ENCODE results near the gene LENG9. TPM values are rescaled to one million over a fixed set of nuclear protein-coding genes. Genes with fewer than 3 reads are reported as not detected.
A peak's percentile ranks its signal among the peaks of the same experiment; 100 is the strongest.

The LENG9 gene
- total RNA-seq, 1 donor from 2014 or later: 15.0 TPM

DNA sequence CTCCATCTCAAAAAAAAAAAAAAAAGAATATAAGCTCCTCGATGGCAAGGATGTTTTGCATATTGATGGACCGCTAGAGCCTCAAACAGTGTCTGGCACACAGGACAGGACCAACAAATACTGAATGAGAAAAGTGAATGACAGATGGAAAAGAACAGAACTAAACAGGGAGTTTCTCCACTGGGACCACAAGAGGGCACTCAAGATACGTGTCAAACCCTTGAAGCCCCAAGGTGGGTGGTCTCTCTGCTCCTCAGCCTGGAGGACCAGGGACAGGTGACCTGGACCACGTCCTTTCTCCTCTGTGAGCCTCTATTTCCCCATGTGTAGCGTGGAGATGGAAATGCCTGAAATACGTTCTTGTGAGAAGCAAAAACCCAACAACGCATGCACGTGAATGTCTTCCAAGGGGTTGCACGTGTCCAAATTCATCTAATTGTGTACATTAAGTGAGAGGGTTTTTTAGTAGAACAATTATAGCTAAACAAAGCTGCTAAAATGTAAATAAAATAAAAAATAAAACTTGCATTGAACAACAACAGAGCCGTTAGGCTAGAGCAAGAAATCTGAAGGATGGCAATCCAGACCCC, 15.2 kb upstream of the LENG9 start:
- H3K4me3 ChIP-seq (ENCODE audit: low read depth, low read length): no peak overlapping the region
- no peak for FAIRE-seq
- H3K27me3 ChIP-seq (ENCODE audit: control insufficient read depth, insufficient read depth, low read length): no peaks in the 10 kb centered on the region
- DNase-seq (ENCODE audit: low read depth): peak; percentile 36
- TF ChIP-seq, protein P1, sequence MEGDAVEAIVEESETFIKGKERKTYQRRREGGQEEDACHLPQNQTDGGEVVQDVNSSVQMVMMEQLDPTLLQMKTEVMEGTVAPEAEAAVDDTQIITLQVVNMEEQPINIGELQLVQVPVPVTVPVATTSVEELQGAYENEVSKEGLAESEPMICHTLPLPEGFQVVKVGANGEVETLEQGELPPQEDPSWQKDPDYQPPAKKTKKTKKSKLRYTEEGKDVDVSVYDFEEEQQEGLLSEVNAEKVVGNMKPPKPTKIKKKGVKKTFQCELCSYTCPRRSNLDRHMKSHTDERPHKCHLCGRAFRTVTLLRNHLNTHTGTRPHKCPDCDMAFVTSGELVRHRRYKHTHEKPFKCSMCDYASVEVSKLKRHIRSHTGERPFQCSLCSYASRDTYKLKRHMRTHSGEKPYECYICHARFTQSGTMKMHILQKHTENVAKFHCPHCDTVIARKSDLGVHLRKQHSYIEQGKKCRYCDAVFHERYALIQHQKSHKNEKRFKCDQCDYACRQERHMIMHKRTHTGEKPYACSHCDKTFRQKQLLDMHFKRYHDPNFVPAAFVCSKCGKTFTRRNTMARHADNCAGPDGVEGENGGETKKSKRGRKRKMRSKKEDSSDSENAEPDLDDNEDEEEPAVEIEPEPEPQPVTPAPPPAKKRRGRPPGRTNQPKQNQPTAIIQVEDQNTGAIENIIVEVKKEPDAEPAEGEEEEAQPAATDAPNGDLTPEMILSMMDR (IDR thresholded peaks at IDR 0.05; ENCODE audit: insufficient read depth, low read length, severe bottlenecking): peak; percentile 75
- H3K36me3 ChIP-seq (ENCODE audit: control insufficient read depth, insufficient read depth, low read length): no peaks in the 10 kb centered on the region

DNA sequence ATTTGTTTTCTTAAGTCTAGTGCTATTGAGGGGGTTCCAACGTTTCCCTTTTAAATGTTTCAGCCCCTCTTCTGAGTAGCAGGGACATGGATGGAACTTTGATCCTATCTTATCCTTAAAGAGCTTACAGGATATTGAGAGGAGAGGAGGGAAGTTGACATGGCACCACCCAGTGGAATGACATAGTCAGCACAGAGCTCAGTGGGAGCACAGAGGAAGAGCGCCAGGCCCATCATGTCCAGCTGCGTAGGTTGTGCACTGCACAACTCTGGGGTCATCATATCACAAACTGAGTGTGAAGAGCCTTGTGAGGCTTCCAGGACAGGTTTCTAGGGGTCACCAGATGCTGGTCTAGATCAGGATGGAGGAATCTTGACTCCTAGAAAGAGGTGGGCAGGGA, 14.1 kb upstream of the LENG9 start:
- FAIRE-seq (no peak), DNase-seq (ENCODE audit: low read depth) (no peak)
- TF ChIP-seq, protein P1 (IDR thresholded peaks at IDR 0.05; ENCODE audit: insufficient read depth, low read length, severe bottlenecking): no peak
- no peaks in the 10 kb centered on the region for H3K27me3 ChIP-seq (ENCODE audit: control insufficient read depth, insufficient read depth, low read length)
- no peaks in the 10 kb centered on the region for H3K36me3 ChIP-seq (ENCODE audit: control insufficient read depth, insufficient read depth, low read length)
- H3K4me3 ChIP-seq (ENCODE audit: low read depth, low read length): no peak overlapping the region

DNA sequence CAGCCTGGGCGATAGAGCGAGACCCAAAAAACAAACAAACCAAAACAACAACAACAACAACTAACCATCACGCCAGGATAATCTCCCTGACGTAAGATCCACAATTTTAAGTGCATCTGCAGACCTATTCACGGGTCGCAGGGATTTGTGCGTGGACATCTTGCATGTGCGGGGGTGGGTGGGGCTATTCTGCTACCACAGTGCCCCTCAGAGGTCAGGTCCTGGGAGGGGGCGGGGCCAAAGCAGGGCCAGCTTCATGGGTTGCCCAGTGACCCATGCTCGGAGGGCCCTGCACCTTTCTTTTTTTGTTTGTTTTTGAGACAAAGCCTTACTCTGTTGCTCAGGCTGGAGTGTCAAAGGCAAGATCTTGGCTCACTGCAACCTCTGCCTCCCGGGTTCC, 12.1 kb upstream of the LENG9 start:
- H3K27me3 ChIP-seq (ENCODE audit: control insufficient read depth, insufficient read depth, low read length): no peaks in the 10 kb centered on the region
- TF ChIP-seq, protein P1 (IDR thresholded peaks at IDR 0.05; ENCODE audit: insufficient read depth, low read length, severe bottlenecking): no peak
- H3K4me3 ChIP-seq (ENCODE audit: low read depth, low read length): no peak overlapping the region
- FAIRE-seq (no peak), DNase-seq (ENCODE audit: low read depth) (no peak)
- H3K36me3 ChIP-seq (ENCODE audit: control insufficient read depth, insufficient read depth, low read length): no peaks in the 10 kb centered on the region

DNA sequence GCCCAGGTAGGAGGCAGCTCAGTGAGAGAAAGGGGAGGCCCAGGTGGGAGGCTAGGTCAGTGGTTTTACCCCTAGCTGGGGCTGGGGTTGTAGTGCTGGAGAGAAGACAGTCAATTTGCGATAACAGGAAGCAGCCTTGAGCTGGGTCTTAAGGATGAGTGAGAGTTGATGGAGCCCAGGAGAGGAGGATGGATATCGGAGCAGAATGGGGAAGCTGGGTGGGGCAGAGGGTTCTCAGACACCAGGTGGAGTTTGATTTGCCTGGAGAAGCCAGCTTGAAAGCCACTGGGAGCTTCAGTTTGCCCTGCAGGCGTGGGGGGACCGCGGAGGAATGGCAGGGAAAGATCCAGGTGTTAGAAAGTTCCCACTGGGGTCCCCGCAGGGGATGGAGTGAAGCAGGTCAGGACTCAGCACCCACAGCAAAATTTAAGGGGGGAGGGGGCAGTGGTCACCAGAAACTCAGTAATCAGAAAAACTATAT, 10.4 kb upstream of the LENG9 start:
- H3K27me3 ChIP-seq (ENCODE audit: control insufficient read depth, insufficient read depth, low read length): no peaks in the 10 kb centered on the region
- TF ChIP-seq, protein P1 (IDR thresholded peaks at IDR 0.05; ENCODE audit: insufficient read depth, low read length, severe bottlenecking): no peak
- DNase-seq (ENCODE audit: low read depth) (no peak), FAIRE-seq (no peak)
- H3K36me3 ChIP-seq (ENCODE audit: control insufficient read depth, insufficient read depth, low read length): no peaks in the 10 kb centered on the region
- no peak overlapping the region for H3K4me3 ChIP-seq (ENCODE audit: low read depth, low read length)

DNA sequence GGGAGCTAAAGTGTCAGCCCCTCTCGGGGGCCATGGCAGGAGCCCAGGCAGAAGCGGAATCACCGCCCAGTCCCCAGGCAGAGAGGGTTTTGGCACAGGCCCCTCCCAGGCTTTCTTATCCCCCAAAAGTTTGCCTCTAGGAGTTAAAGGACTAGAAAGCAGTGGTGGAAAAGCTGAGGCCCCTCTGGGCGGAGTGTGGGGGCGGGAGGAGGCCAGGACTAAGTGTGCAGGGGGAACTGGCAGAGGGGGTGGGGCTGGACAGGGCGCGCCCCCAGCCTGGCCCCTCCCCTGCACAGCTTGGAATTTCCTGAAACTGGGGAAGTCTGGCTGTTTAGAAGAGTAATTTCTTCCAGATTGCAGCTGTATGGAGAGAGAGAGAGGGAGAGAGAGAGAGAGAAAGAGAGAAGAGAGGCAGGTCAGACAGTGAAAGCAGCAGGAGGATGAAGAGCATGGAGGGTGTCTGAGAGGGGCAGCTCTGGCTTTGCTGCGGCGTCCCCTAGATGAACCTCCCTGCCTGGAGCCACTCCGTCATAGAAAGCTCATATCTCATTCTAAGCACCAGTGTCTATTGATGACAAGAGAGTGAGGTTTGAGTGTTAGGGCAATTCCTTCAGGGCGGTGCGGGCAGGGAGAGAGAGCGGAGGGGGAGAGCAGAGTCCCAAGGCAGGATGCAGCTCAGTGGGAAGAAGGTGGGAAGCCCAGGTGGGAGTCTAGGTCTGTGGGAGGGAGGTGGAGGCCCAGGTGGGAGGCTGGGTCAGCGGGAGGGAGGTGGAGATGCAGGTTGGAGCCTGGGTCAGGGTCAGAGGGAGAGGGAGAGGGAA, 9.7 kb upstream of the LENG9 start, which contains the start of gene CDC42EP5:
TSS of gene CDC42EP5 (minus strand) at position 226 of the 821 bp plus-strand sequence. CDS start 7,749 bp downstream, outside the sequence.
- Histone ChIP-seq H3K36me3 (ENCODE audit: control insufficient read depth, insufficient read depth, low read length) (no peaks in the 10 kb centered on the region), H3K4me3 (ENCODE audit: low read depth, low read length) (peak within 1 kb of the TSS; percentile 37), H3K27me3 (ENCODE audit: control insufficient read depth, insufficient read depth, low read length) (no peaks in the 10 kb centered on the region)
- TF ChIP-seq, protein P1 (IDR thresholded peaks at IDR 0.05; ENCODE audit: insufficient read depth, low read length, severe bottlenecking): no peak
- FAIRE-seq (no peak), DNase-seq (ENCODE audit: low read depth) (peak; percentile 51)

Data from bronchial epithelial cell (primary cell).